ENCODE measurements around the gene LCE5A.
"Not testable (repeated sequence)": the region's sequence is repeated elsewhere in the genome, so short reads cannot be mapped to it uniquely, and the experiment has no call there.

Gene LCE5A, protein sequence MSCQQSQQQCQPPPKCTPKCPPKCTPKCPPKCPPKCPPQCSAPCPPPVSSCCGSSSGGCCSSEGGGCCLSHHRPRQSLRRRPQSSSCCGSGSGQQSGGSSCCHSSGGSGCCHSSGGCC

DNA sequence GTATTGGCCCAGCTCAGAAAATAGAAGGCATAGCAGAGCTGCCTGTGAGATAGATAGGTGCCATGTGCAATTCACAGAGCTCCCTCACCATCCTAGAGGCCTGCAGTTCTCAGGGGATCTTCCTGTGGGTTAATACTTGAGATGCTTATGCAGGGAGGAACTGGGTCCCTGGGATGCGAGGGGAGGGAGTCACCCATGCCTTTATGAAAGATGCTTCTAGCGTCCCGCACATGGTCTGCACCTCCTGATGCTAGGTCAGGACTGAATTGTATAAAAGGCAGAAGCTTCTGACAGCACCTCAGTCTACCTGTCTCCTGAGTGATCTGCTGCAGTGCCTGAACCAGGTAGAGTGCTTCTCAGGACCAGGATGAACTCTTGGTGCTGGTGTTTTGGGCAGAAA is at the start of gene LCE5A:
LCE5A (plus strand) TSS at position 301 of the 400 bp plus-strand sequence. CDS start 732 bp downstream, outside the sequence.
- DNase-seq (ENCODE audit: low read depth in 3 of 3): no peak

DNA sequence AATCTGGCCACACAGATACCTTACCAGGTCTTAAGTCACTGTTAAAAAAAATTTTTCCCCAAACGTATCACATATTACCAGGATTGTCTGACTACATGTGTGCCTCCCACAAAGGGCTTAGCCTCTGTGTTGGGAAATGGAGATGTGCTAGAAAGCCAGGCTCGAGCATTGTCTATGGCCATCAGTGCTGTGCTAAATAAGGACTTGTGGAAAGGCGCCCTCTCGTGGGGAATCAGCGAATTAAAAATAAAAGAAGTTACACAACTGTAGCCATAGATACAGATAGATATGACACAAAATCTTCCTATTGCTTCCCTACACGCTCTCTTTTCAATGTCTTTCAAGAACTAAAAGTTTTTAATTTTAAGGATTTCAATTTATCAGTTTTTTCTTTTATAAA is 49.1 kb upstream of the LCE5A start:
- peak in 2 of 3 experiments; percentile 28 to 32 for DNase-seq (ENCODE audit: low read depth in 3 of 3)

DNA sequence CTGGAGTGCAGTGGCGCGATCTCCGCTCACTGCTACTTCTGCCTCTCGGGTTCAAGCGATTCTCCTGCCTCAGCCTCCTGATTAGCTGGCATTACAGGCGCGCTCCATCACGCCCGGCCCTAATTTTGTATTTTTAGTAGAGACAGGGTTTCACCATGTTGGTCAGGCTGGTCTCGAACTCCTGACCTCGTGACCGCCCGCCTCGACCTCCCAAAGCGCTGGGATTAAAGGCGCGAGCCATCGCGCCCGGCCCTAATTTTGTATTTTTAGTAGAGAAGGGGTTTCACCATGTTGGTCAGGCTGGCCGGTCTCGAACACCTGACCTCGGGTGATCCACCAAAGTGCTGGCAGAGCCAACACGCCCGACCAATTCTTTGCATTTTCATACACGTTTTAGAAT is 48.0 kb upstream of the LCE5A start:
- DNase-seq (ENCODE audit: low read depth in 3 of 3): no peak

DNA sequence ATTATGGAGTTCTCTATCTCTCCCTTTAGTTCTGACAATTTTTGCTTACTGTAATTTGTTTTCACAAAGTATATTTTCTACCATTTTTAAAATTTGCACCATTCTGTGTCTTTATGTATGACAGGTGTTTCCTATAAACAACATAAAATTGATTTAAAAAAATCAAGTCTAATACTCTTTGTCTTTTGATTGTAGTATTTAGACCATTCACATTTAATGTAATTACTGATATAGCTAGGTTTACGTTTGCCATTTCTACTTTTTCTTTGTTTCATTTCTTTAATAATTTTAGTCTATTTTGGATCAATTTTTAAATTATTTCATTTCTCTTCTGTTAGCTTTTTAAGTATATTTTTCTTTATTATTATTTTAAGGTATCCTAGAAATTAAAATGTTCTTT is 44.4 kb upstream of the LCE5A start:
- no peak for DNase-seq (ENCODE audit: low read depth in 3 of 3)

DNA sequence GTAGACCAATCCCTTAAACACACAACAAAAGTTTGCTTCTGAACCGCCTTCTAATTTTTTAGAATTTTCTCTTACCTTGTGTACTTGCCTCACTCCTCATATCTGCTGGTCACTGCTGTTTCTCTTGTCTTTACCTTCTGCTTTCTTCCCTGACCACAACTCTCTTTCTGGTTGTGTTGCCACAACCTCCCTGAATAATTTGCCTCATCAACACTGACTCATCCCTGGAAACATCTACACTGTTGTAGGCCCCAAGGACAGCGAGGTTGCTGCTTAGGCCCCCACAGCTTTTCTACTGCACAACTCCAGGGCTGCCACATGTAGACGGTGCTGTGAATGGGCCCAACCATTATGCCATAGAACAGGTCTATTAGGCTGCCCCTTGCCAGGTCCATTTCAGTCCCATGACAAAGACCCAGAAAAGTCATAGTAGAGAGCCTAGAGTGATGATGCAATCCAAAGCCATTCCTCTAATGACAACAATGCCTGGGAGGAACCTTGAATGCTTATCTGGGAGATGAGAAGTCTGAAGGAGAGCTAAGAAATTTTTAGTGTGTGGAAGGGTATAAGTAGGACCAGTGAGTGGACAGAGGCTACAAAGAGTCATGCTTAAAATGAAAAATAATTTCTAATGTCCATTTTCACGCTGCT is 36.6 kb upstream of the LCE5A start:
- DNase-seq (ENCODE audit: low read depth in 3 of 3): no peak

DNA sequence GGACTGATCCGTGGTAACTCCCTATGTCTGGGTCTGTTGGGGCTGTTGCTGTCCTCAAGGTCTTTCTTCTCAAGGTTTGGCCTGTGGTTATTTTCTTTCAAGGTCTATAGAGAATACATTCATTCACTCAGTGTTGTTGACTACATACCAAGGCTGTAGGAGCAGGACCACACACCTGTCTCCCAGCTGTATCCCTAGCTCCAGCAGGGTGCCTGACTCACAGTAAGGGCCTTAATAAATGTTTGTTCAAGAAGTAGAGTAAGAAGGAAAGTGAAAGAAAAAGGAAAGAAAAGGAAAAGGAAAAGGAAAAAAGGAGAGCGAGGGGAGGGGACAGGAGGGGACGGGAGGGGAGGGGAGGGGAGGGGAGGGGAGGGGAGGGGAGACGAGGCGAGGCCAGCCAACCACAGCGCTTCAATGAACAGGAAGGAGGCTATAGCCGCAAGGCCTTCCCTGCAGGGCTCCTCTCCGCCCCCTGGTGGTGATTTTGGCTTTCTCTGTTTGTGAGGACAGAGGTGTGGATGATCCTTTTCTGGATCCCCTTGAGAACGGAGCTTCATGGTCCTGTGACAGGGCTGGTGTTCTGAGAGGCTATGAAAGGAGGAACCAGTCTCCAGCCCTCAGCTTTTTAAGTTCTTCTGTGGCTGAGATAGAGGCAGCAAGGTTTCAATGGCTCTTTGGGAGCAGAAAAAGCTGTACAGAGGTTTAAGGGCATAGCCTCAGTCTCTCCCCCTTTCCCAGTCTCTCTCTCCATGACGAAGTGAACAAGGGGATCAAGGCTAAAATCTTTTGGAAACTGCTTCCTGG is 30.6 kb upstream of the LCE5A start:
- peak in 2 of 3 experiments; percentile 42 to 65 for DNase-seq (ENCODE audit: low read depth in 3 of 3)

DNA sequence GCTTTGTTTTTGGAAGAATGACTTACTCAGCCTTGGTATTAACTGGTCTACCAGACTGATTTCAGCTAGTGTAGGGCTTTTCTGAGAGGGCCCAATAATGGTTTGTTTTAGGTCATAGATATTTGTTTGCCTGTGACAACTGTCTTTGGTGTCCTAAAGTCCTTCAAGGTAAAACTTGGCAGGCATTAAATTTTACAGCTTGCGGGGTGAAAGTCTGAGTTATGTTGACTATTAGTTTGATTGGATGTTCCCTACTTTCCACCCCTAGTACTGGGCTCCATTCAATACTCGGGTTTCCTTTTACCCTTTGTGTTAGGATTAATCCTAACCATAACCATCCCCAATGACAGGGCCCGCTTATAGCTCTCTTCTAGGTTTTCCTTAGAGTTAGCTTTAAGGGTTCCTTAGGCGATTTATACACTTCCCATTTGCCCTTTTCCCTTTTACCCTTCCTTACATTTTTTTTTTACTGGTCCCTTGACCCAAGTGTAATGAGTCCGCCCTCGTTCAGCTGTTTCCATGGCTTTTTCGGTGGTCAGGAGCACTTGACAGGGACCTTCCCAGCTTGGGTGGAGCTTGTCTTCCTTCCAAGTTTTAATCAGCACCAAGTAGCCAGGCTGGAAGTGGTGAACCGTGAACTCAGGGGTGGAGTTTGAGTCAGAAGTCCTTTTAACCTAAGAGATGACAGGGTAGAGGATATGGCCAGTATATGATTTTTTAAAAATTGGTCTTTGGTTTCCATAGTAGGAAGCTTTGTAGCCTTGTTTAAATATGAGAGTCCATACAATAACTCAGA is 28.5 kb upstream of the LCE5A start:
- DNase-seq (ENCODE audit: low read depth in 3 of 3): no peak

DNA sequence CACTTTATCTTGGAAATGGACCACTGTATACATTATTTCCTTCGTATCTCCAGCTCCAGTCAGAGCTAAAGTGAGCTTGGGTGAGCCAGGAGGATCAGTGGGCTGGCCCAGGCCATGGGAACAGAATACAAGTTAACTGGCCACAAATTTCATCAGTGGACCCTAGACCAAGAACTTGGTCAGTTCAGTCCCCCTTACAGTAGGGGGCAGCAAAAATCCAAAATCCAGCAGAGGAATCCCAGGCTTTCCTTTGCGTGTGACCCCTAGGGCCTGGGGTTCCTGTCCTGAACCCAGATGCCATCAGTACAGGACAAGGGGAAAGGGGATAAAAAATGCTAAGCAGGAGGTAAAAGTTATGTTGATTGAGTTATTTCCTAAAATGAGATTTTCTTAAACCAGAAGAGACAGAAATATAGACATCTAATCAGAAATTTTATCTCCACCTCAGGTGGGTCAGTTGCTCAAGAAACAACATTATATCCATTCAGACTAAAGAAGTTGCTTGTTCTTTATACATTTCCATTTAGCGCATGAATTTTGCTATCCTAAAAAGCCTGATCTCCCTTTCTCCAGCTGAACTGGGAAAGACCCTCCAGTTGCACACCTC is 24.1 kb upstream of the LCE5A start:
- no peak for DNase-seq (ENCODE audit: low read depth in 3 of 3)

DNA sequence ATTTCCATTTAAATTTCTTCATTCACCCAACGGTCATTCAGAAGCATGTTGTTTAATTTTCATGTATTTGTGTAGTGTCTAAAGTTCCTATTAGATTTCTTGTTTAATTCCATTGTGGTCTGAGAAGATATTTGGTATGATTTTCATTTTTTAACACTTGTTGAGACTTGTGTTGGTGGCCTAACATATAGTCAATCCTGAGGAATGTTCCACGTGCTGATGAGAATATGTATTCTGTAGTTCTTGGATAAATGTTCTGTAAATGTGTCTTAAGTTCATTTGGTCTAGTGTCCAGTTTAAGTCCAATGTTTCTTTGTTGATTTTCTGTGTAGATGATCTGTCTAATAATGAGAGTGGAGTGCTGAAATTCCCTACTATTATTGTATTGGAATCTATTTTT is 22.7 kb upstream of the LCE5A start:
- DNase-seq (ENCODE audit: low read depth in 3 of 3): no peak

DNA sequence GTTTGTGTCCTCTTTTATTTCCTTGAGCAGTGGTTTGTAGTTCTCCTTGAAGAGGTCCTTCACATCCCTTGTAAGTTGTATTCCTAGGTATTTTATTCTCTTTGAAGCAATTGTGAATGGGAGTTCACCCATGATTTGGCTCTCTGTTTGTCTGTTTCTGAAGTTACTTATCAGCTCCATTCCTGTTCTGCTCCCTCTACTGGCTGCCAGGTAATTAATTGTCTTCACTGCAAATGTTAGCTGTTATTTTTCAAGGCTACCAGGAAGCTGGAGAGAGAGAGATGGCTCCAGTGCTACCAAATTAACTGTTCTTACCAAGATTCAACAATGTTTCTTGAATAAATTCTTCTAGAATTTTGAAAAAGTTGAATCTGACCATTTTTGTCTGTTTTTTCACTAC is 19.1 kb upstream of the LCE5A start:
- not testable (repeated sequence) for DNase-seq (ENCODE audit: low read depth in 3 of 3)

DNA sequence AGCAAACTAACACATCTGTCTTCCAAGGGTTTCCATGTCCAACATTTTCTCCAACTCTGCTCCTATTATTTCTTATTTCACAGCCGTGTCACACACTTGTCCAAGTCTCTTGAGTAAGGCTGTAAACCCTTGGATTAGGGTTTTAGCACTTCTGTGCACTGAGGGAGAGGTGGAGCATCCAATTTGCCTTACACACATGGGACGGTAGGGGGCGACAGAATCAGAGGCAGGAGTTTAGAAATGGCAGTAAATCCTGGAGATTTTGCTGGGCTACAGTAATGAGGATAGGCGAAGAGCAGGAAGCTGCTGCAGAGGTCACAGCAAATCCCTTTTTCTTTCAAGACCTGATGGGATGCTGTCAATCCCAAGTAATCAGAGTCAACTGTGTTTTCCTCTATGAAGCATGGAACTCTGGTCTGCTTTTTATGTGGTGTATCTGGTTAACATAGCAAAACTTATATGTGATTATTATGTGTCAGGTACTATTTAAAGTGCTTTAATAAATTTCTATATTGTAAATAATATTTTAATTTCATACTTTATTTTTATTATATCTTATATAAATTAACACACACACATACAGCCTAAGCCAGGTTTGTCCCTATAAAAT is 15.4 kb upstream of the LCE5A start:
- peak in 1 of 3 experiments; percentile 21 for DNase-seq (ENCODE audit: low read depth in 3 of 3)

DNA sequence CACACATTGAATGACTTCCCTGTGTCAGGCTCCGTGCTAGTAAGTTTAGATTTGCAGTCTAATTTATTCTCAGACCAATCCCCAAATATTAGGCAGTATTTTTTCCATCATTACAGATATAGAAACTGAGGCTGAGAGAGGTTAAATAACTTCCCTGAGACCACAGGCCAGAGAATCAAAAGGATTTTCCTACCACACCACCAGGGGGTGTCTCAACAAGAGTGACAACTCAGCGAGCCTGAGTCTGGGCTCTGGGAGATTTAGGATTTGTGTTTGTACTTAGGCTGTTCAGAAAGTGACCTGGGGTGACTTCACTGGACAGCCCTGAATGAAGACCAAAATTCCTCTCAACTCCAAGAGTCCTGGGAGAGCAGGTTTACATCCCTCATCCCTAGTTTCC is 13.3 kb upstream of the LCE5A start:
- no peak for DNase-seq (ENCODE audit: low read depth in 3 of 3)

DNA sequence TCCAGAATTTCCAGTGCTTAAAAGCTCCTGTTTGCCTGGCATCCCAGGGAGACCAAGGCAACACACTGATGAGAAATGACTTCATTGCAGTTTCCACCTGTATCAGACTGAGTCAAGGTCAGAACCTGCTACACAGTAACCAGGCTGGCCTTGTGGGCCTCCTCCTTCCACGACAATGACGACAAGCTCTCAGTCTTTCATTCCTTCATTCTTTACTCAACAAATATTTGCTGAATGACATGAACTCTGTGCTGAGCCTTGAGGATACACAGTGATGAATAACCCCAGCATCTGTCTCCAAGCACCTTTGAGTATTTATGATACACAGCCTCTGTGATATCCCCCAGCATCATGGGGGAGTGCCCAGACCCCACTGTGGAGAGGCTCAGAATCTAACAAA is 8.9 kb upstream of the LCE5A start:
- no peak for DNase-seq (ENCODE audit: low read depth in 3 of 3)

DNA sequence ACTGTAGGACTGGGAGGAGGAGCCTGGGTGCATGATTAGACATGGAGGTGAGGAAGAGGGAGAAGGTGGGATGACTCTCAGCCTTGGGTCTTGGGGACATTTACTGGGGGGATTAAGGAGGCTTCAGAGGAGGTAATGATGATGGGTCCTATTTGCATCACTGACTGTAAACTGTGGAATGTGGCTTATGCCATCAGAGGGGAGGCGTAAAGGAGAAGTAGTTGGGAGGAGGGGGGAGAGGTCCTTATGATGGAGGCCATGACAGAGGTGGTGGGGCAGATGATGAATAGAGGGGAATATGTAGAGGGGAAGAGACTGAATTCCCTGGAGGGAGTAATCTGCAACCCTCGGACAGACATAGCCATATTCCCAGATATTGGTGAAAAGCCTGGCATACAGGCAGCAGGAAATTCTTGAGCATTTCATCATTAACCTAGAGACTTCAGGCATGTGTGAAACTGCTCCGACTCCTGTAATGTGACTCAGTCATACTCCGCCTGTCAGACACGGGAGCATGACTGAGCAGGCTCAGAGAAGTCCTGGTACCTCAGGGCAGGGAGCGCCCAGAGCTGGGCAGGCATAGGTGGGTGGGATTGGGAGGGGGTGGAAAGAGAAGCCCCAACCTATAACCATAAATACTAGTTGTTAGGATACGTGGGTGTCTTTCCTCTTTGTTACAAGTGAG is 8.0 kb upstream of the LCE5A start:
- no peak for DNase-seq (ENCODE audit: low read depth in 3 of 3)

DNA sequence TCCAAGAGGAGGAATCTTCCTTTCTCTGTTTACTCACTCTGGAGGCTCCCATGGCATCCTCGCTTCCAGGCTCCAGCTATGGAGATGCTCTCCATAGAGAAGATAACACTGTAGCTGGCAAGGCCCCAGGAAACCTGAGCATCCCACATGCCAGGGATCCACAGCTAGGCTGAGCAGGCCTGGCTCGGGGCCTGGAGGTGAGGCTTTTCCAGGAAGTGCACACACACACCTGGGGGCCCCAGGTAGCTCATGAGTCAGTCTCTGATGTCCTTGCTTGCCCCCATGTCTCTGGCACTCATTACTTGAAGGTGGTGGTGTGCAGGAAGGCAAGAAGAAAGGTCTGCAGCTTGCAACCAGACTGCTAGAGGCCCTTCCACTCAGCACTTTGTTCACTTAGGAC is 5.5 kb upstream of the LCE5A start:
- DNase-seq (ENCODE audit: low read depth in 3 of 3): no peak

DNA sequence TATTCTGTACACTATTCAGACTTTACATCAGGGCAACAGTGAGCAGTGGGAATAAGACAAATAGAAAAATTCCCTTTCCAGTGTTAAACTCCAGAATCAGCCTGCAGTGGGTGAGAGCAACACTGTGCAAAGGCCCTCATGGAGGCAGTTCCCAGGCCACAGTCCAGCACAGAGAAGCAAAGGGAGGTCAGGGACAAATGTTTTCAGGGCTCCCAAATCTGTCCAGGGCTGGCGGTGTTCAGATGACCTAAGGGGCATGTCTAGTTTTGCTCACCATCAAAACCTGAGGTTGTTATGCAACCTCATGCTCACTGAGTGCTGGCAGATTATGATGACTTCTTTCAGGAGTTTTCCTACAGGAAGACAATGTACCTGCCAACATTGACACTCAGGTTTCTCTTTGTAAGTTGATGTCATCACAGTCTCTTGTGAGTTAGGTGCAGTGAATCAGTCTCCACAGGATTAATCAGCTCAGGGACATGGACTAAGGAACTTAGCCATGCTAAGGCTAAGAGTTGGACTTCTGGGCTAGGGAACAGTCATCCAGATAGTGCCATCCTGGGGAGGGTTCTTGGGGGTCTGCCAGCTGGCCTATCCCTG is 3.6 kb upstream of the LCE5A start:
- DNase-seq (ENCODE audit: low read depth in 3 of 3): no peak

DNA sequence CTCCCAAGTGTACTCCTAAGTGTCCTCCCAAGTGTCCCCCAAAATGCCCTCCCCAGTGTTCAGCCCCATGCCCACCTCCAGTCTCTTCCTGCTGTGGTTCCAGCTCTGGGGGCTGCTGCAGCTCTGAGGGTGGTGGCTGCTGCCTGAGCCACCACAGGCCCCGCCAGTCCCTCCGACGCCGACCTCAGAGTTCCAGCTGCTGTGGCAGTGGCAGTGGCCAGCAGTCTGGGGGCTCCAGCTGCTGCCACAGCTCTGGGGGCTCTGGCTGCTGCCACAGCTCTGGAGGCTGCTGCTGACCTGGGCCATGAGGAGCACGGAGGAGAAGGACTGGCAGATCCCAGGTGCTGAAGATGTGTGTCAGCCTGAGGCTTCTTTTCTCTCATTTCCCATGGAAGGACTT is 993 bp downstream of the LCE5A start:
- no peak for DNase-seq (ENCODE audit: low read depth in 3 of 3)

DNA sequence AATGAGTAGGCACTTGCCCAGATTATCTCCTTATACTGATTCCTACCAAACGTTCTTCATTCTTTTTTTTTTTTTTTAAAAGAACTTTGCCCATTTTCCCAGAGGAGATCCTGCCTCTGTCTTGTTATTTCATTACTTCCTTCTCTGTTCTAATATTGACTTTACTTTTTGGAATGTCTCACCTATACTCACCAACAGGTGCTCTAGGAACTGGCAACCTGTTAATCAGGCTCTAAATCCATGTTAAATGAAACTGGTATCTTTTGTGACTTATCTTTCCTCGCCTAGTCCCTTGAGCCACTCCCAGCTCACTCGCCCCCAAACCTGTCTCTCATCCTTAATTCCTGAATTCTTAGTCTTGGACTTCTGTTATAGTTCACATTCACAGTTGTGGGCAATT is 2.5 kb downstream of the LCE5A start:
- DNase-seq (ENCODE audit: low read depth in 3 of 3): no peak

DNA sequence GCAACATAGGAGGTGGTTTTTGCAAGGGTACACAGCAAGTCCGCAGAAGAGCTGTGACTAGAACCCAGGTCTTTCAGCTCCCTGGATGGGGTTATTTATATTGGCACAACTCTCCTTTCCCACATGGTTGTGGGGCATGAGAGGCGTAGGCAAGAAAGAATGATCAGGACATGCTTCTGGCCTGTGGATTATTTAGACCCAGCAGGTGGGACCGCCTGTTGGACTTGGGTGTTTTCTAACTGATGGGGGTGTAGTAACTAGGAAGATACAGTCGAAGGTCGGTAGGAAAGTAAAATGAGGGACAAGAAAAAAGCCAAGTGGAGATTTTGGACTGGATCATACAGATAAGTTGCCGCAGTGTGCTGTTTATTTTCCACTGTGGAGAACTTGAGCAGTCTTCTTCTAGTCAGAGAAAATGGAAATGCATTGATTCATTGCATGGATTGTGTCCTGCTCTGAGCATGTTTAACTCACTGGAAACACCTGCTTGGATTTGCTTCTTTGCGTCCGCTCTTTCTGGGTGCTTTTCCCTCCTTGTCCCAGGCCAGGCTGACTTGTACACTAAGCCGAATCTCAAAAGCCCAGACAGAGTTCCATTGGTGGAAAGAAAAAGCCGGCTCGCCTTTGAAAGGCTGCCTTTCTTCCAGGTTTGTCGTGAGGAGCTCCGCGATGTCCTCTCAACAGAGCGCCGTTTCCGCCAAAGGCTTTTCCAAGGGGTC is 4.3 kb downstream of the LCE5A start:
- DNase-seq (ENCODE audit: low read depth in 3 of 3): no peak

DNA sequence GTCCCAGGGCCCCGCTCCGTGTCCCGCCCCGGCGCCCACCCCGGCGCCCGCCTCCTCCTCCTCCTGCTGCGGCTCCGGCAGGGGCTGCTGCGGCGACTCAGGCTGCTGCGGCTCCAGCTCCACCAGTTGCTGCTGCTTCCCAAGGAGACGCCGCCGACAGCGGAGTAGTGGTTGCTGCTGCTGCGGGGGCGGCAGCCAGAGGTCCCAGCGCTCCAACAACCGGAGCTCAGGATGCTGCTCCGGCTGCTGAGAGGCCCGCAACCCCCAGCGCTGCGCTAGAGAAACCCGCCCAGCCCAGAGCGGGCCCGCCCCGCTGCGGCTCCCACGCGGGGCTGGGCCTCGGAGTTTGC is 4.8 kb downstream of the LCE5A start:
- no peak for DNase-seq (ENCODE audit: low read depth in 3 of 3)

Measured in stimulated activated CD4-positive, alpha-beta T cell treated with anti-CD3 and anti-CD28 coated beads, TNF-alpha, amount 100 ng/mL, for 24 hours (primary cell).